ENCODE data around the gene MME.
A peak's percentile ranks its signal among the peaks of the same experiment; 100 is the strongest.
"Not testable (repeated sequence)": the region's sequence is repeated elsewhere in the genome, so short reads cannot be mapped to it uniquely, and the experiment has no call there.

MME gene

DNA sequence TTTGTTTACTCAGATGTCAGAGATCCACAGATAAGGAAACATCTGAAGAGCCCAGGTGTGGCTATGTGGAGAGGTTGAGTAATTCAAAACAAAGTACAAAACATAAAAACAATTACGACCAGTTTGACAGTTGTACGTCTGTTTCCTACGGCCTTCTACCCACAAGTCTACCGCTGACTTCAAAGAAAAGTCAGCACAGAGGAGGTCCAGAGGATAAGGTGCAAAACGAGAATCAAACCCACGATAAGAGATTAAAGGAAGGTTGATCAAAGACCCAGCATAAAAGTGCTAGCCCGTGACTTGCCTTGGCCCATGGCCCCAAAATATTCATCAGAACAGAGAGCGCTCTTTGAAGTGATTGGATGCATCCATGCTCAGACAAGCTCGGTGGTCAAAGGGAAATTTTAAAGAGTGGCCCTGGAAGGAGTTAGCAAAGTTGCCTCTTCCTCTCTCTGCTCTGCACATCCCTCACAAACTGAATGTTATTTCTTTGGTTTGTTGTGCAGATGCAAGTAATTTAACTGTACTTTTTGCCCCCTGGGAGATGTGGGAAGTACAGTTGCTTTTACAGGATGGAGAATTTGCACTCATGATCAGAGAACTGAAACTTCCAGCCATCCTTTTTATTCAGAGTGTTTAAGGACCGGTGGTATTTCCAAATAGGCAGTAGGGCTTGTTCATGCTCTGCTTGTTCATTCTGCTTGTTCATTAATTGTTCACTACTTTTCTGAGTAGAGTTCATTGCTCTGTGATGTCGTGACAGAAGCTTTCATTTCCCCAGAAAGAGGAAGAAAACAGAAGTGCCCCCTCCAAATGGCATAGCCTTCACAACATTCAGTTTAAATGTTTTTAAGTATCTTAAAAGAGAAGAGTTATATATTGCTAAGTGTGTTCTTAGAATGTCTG lies 31.1 kb downstream of the MME start:
- TF ChIP-seq, protein P1, sequence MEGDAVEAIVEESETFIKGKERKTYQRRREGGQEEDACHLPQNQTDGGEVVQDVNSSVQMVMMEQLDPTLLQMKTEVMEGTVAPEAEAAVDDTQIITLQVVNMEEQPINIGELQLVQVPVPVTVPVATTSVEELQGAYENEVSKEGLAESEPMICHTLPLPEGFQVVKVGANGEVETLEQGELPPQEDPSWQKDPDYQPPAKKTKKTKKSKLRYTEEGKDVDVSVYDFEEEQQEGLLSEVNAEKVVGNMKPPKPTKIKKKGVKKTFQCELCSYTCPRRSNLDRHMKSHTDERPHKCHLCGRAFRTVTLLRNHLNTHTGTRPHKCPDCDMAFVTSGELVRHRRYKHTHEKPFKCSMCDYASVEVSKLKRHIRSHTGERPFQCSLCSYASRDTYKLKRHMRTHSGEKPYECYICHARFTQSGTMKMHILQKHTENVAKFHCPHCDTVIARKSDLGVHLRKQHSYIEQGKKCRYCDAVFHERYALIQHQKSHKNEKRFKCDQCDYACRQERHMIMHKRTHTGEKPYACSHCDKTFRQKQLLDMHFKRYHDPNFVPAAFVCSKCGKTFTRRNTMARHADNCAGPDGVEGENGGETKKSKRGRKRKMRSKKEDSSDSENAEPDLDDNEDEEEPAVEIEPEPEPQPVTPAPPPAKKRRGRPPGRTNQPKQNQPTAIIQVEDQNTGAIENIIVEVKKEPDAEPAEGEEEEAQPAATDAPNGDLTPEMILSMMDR (IDR thresholded peaks at IDR 0.05; ENCODE audit: unreplicated experiment in 3 of 3), result no peak
- Mint-ChIP-seq H3K27ac (no peak overlapping the region), H3K36me3 (ENCODE audit: low read depth) (peaks cover 19% of the 10 kb centered on the region), H3K4me1 (peaks cover 6% of the 10 kb centered on the region), H3K27me3 (ENCODE audit: low read depth) (peaks cover 7% of the 10 kb centered on the region), H3K4me3 (no peak overlapping the region), H3K9me3 (no peaks in the 10 kb centered on the region)

DNA sequence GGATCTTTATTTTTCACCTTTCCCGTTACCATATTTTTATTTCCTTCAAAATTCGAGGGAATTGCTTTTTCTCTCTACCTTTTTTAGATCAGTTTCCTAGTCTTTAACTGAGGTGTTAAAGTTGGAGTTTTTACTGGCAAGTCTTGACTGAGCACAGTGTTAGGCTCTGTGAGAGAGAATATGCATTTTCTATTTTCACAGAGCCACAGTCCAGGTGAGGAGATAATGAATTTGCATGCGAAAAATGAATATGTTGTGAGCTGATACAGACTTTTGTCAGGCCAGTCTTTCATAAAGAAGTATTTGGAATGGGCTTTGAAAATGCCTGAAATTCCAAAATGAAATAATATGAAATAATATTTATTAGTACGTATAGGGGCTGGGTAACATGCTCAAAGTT lies 31.9 kb downstream of the MME start:
- H3K9me3 Mint-ChIP-seq, result no peaks in the 10 kb centered on the region
- no peak overlapping the region for H3K27ac Mint-ChIP-seq
- peaks cover 7% of the 10 kb centered on the region for H3K27me3 Mint-ChIP-seq (ENCODE audit: low read depth)
- no peak overlapping the region for H3K4me3 Mint-ChIP-seq
- TF ChIP-seq, protein P1 (IDR thresholded peaks at IDR 0.05; ENCODE audit: unreplicated experiment in 3 of 3), result no peak
- H3K4me1 Mint-ChIP-seq, result peaks cover 6% of the 10 kb centered on the region
- H3K36me3 Mint-ChIP-seq (ENCODE audit: low read depth), result peaks cover 19% of the 10 kb centered on the region

DNA sequence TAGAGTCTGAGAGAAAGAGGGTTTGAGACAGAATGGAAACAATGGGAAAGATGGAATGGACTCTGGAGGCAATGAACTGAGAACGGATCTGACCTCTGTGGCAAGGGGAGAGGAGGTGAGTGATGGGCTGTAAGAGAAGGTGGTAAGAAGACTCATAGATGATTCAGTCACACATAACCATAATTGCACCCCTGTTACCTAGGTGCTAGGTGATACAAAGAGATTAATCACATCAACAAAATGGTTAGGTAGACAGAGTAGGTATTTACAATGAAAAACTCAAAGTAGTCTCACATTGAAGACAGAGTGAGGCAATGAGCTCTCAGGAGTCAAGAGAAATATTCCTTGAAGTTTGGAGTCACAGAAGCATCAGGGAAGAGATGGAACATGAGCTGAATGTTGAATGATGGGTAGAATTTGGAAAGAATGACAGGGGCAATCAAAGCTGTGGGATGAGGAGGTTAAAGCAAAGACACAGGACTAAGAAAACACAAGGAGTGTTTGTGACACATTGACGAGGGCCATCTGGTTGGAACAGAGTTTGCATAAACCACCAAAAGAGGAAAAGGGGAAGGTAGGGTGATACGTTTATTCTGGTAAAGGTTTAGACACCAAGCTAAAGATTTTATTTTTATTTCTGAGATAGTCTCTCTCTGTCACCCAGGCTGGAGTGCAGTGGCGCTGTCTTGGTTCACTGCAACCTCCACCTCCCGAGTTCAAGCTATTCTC lies 32.7 kb downstream of the MME start:
- Mint-ChIP-seq H3K27ac (no peak overlapping the region), H3K9me3 (no peaks in the 10 kb centered on the region), H3K36me3 (ENCODE audit: low read depth) (peaks cover 22% of the 10 kb centered on the region), H3K4me3 (no peak overlapping the region), H3K27me3 (ENCODE audit: low read depth) (peaks cover 7% of the 10 kb centered on the region), H3K4me1 (peaks cover 6% of the 10 kb centered on the region)
- TF ChIP-seq, protein P1 (IDR thresholded peaks at IDR 0.05; ENCODE audit: unreplicated experiment in 3 of 3), result no peak

DNA sequence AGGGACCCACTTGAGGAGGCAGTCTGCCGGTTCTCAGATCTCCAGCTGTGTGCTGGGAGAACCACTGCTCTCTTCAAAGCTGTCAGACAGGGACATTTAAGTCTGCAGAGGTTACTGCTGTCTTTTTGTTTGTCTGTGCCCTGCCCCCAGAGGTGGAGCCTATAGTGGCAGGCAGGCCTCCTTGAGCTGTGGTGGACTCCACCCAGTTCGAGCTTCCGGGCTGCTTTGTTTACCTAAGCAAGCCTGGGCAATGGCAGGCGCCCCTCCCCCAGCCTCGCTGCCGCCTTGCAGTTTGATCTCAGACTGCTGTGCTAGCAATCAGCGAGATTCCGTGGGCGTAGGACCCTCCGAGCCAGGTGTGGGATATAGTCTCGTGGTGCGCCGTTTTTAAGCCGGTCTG lies 44.6 kb downstream of the MME start:
- not testable (repeated sequence) for H3K4me1 Mint-ChIP-seq

DNA sequence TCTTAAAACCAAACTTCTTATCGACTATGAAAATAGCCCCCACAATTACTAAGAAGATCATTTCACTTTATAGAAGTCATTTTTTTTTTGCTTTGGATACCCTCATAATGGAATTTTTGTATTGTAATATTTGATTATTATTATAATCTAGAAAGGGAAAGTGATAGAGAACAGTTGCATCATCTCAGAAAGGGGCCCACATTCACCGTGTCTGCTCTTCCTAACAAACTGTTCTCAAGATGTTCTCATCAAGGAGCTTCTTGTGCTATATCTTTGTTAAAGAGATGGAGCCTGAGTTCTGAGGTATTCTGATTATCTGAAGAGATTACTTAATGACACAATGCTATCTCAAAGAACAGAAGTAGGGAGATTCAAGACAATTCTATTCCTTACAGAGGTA lies 49.3 kb downstream of the MME start:
- TF ChIP-seq, protein P1 (IDR thresholded peaks at IDR 0.05; ENCODE audit: unreplicated experiment in 3 of 3), result no peak
- H3K4me3 Mint-ChIP-seq, result no peak overlapping the region
- no peaks in the 10 kb centered on the region for H3K9me3 Mint-ChIP-seq
- no peaks in the 10 kb centered on the region for H3K27me3 Mint-ChIP-seq (ENCODE audit: low read depth)
- H3K27ac Mint-ChIP-seq, result no peak overlapping the region
- H3K36me3 Mint-ChIP-seq (ENCODE audit: low read depth), result peaks cover 32% of the 10 kb centered on the region
- no peaks in the 10 kb centered on the region for H3K4me1 Mint-ChIP-seq

More for the DNA sequence above, 44.6 kb downstream of the MME start:
- not testable (repeated sequence) for H3K27me3 Mint-ChIP-seq (ENCODE audit: low read depth); H3K27ac Mint-ChIP-seq; H3K9me3 Mint-ChIP-seq; H3K4me3 Mint-ChIP-seq
- peaks cover 19% of the 10 kb centered on the region for H3K36me3 Mint-ChIP-seq (ENCODE audit: low read depth)

DNA sequence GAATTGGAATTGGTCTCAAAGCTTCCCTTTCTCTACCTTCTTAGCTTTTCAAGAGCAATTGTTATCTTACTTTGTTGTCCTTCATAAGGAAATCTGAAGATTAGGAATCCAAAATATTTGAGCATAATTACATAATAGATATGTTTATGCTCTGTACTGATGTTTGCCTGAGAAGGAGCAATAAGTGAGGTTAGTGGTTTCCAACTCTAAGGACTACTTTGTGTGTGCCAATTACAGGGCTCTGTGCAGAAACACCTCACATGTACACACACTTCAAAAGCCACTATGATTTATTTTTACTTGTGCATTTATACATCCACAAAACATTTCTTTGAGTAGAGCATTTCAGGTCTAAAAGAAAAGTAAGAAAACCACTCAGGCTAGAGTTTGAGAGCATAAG lies 49.9 kb downstream of the MME start:
- H3K27ac Mint-ChIP-seq, result peak overlapping the region in 1 of 3 experiments; percentile 5

More for the DNA sequence above, 49.9 kb downstream of the MME start:
- H3K9me3 Mint-ChIP-seq, result no peaks in the 10 kb centered on the region
- H3K4me1 Mint-ChIP-seq, result no peaks in the 10 kb centered on the region
- H3K36me3 Mint-ChIP-seq (ENCODE audit: low read depth), result peaks cover 38% of the 10 kb centered on the region
- TF ChIP-seq, protein P1 (IDR thresholded peaks at IDR 0.05; ENCODE audit: unreplicated experiment in 3 of 3), result no peak
- no peak overlapping the region for H3K4me3 Mint-ChIP-seq
- no peaks in the 10 kb centered on the region for H3K27me3 Mint-ChIP-seq (ENCODE audit: low read depth)
